VCaP (cell line): ENCODE measurements around the gene TNFAIP2.
A peak's percentile ranks its signal among the peaks of the same experiment; 100 is the strongest.

Source experiments
- H3K27ac ChIP-seq: fragments of 450-650 bp; 2 replicates; pipeline ENCODE4 v1.5.1; 2017
- CTCF ChIP-seq: fragments of 450-650 bp; conservative IDR thresholded peaks from 2 replicates; pipeline ENCODE4 v1.5.1; 2017; ENCODE audit warnings: mild to moderate bottlenecking, moderate library complexity

TNFAIP2 gene

GRCh38 chr14:103105580-103106150 lies 17.6 kb upstream of the TNFAIP2 start:
- peak overlapping the region; percentile 52; the same call in 1 of the 2 replicates for H3K27ac ChIP-seq
- TF ChIP-seq CTCF: peak; percentile 32; the same call in 1 of the 2 replicates

- H3K27ac ChIP-seq: no peak overlapping the region
- no peak for TF ChIP-seq CTCF
Measured at GRCh38 chr14:103107455-103107854, 15.8 kb upstream of the TNFAIP2 start.

GRCh38 chr14:103107941-103108748 lies 15.1 kb upstream of the TNFAIP2 start:
- H3K27ac ChIP-seq: no peak overlapping the region
- TF ChIP-seq CTCF: no peak

- TF ChIP-seq CTCF: no peak
- H3K27ac ChIP-seq: no peak overlapping the region
Measured at GRCh38 chr14:103108749-103109207, 14.5 kb upstream of the TNFAIP2 start.

GRCh38 chr14:103109535-103110441 lies 13.5 kb upstream of the TNFAIP2 start:
- no peak overlapping the region for H3K27ac ChIP-seq
- TF ChIP-seq CTCF: no peak

GRCh38 chr14:103110681-103111231 lies 12.5 kb upstream of the TNFAIP2 start:
- H3K27ac ChIP-seq: no peak overlapping the region
- TF ChIP-seq CTCF: no peak
